ENCODE data around the gene PTH2R.
A peak's percentile ranks its signal among the peaks of the same experiment; 100 is the strongest.
"Not testable (repeated sequence)": the region's sequence is repeated elsewhere in the genome, so short reads cannot be mapped to it uniquely, and the experiment has no call there.

The PTH2R gene

GRCh38 chr2:208406474-208407451 lies at the start of gene PTH2R:
PTH2R (plus strand) TSS chr2:208406792; CDS start chr2:208407044, 252 bp downstream.
- DNase-seq = peak; percentile 8

GRCh38 chr2:208356846-208357574 lies 49.6 kb upstream of the PTH2R start:
- DNase-seq = no peak

- no peak for DNase-seq
Observed at GRCh38 chr2:208358758-208359631, 47.6 kb upstream of the PTH2R start.

GRCh38 chr2:208359632-208359986 lies 47.0 kb upstream of the PTH2R start:
- no peak for DNase-seq

GRCh38 chr2:208360259-208361076 lies 46.1 kb upstream of the PTH2R start:
- no peak for DNase-seq

GRCh38 chr2:208361077-208361441 lies 45.5 kb upstream of the PTH2R start:
- no peak for DNase-seq

- no peak for DNase-seq
Observed at GRCh38 chr2:208363485-208363884, 43.1 kb upstream of the PTH2R start.

GRCh38 chr2:208366215-208367127 lies 40.1 kb upstream of the PTH2R start:
- no peak for DNase-seq

- no peak for DNase-seq
Observed at GRCh38 chr2:208369091-208369490, 37.5 kb upstream of the PTH2R start.

- DNase-seq = no peak
Observed at GRCh38 chr2:208370881-208371633, 35.5 kb upstream of the PTH2R start.

GRCh38 chr2:208371634-208371935 lies 35.0 kb upstream of the PTH2R start:
- DNase-seq = no peak

GRCh38 chr2:208373460-208374089 lies 33.0 kb upstream of the PTH2R start:
- peak; percentile 30 for DNase-seq

- no peak for DNase-seq
Observed at GRCh38 chr2:208375491-208376068, 31.0 kb upstream of the PTH2R start.

- not testable (repeated sequence) for DNase-seq
Observed at GRCh38 chr2:208377344-208377860, 29.2 kb upstream of the PTH2R start.

GRCh38 chr2:208379192-208379591 lies 27.4 kb upstream of the PTH2R start:
- no peak for DNase-seq

GRCh38 chr2:208384637-208385036 lies 22.0 kb upstream of the PTH2R start:
- DNase-seq = no peak

- DNase-seq = no peak
Observed at GRCh38 chr2:208386541-208386940, 20.1 kb upstream of the PTH2R start.

GRCh38 chr2:208389940-208390339 lies 16.7 kb upstream of the PTH2R start:
- DNase-seq = no peak

GRCh38 chr2:208392300-208392699 lies 14.3 kb upstream of the PTH2R start:
- DNase-seq = no peak
